Neuronal stem cell (in vitro differentiated cells): ENCODE results near the gene KIAA1143.

Experiments
- DNase-seq: peaks from one replicate; pipeline ENCODE4 v3.0.0-alpha.2; 2013; ENCODE audit warnings: low spot score
- H2AFZ ChIP-seq: one replicate; pipeline ENCODE4 v1.6.1; 2013; ENCODE audit warnings: mild to moderate bottlenecking, low read length, inconsistent platforms
- H2AK5ac ChIP-seq: 2 replicates; pipeline ENCODE4 v1.6.1; 2013; ENCODE audit warnings: low read depth, mild to moderate bottlenecking, inconsistent platforms, low read length, moderate library complexity, mixed read lengths
- H2BK120ac ChIP-seq: 2 replicates; pipeline ENCODE4 v1.6.1; 2013; ENCODE audit warnings: low read depth, mild to moderate bottlenecking, inconsistent platforms, low read length, moderate library complexity, mixed read lengths
- H2BK12ac ChIP-seq: one replicate; pipeline ENCODE4 v1.6.1; 2013; ENCODE audit warnings: low read length, inconsistent platforms
- H2BK15ac ChIP-seq: 2 replicates; pipeline ENCODE4 v1.6.1; 2013; ENCODE audit warnings: mild to moderate bottlenecking, low read length, inconsistent platforms, mixed read lengths
- H2BK5ac ChIP-seq: one replicate; pipeline ENCODE4 v1.6.1; 2013; ENCODE audit warnings: inconsistent platforms, mild to moderate bottlenecking, low read length, moderate library complexity
- H3K14ac ChIP-seq: one replicate; pipeline ENCODE4 v1.6.1; 2013; ENCODE audit warnings: low read length, inconsistent platforms
- H3K18ac ChIP-seq: 2 replicates; pipeline ENCODE4 v1.6.1; 2013; ENCODE audit warnings: low read length, inconsistent platforms
- H3K23ac ChIP-seq: 2 replicates; pipeline ENCODE4 v1.6.1; 2013; ENCODE audit warnings: low read depth, mild to moderate bottlenecking, mixed read lengths, low read length, inconsistent platforms; ENCODE audit not compliant: poor library complexity
- H3K27ac ChIP-seq: replicated peaks from 3 replicates; pipeline ENCODE4 v1.5.1; 2013; ENCODE audit warnings: low read length, inconsistent platforms
- H3K27me3 ChIP-seq, 3 experiments: 2 replicates each; pipeline ENCODE4 v1.6.1; 2013; ENCODE audit warnings: low read length in 3 of 3, mild to moderate bottlenecking in 2 of 3, inconsistent platforms in 1 of 3, low read depth in 1 of 3, mixed read lengths in 1 of 3, moderate library complexity in 1 of 3; ENCODE audit not compliant: control insufficient read depth in 3 of 3, insufficient read depth in 3 of 3
- H3K36me3 ChIP-seq, 2 donors: replicated peaks in 1 of 2; 2 replicates each; pipeline ENCODE4 v1.6.1; 2013; ENCODE audit warnings: low read length in 2 of 2; ENCODE audit not compliant: control insufficient read depth in 2 of 2, insufficient read depth in 2 of 2
- H3K4ac ChIP-seq: 2 replicates; pipeline ENCODE4 v1.6.1; 2013; ENCODE audit warnings: inconsistent platforms, mild to moderate bottlenecking, low read length, moderate library complexity
- H3K4me1 ChIP-seq, 2 donors: 1 replicate in 1 of 2; 2 replicates in 1 of 2; pipeline ENCODE4 v1.6.1; 2013; ENCODE audit warnings: low read length in 2 of 2, low read depth in 1 of 2; ENCODE audit not compliant: control insufficient read depth in 2 of 2, insufficient read depth in 1 of 2
- H3K4me2 ChIP-seq: one replicate; pipeline ENCODE4 v1.6.1; 2013; ENCODE audit warnings: mild to moderate bottlenecking, low read length, inconsistent platforms; ENCODE audit not compliant: insufficient read depth, poor library complexity, severe bottlenecking
- H3K4me3 ChIP-seq, 2 donors: 2 replicates each; pipeline ENCODE4 v1.5.1; 2013; ENCODE audit warnings: low read length in 2 of 2, mild to moderate bottlenecking in 2 of 2, inconsistent platforms in 1 of 2, moderate library complexity in 1 of 2
- H3K79me1 ChIP-seq: one replicate; pipeline ENCODE4 v1.6.1; 2013; ENCODE audit warnings: low read depth, mild to moderate bottlenecking, inconsistent platforms, low read length, moderate library complexity
- H3K9ac ChIP-seq: one replicate; pipeline ENCODE4 v1.6.1; 2013; ENCODE audit warnings: mild to moderate bottlenecking, low read depth, low read length, inconsistent platforms; ENCODE audit not compliant: poor library complexity
- H3K9me3 ChIP-seq, 2 donors: replicated peaks in 1 of 2; 2 replicates each; pipeline versions ENCODE3 to v1.6.1; 2013; ENCODE audit warnings: low read length in 2 of 2, mild to moderate bottlenecking in 2 of 2, inconsistent platforms in 1 of 2, low read depth in 1 of 2, mixed read lengths in 1 of 2, moderate library complexity in 1 of 2; ENCODE audit not compliant: control insufficient read depth in 2 of 2, insufficient read depth in 1 of 2
- H4K8ac ChIP-seq: one replicate; pipeline ENCODE4 v1.6.1; 2013; ENCODE audit warnings: low read depth, mild to moderate bottlenecking, inconsistent platforms, low read length, moderate library complexity
- H4K91ac ChIP-seq: one replicate; pipeline ENCODE4 v1.6.1; 2013; ENCODE audit warnings: low read length, low read depth, mild to moderate bottlenecking, inconsistent platforms; ENCODE audit not compliant: poor library complexity
- WGBS, 2 donors: extraction: QIAGEN DNeasy Blood & Tissue Kit; methylation state at CpG; one replicate each; pipeline ENCODE4 v1.1.7; 2013; ENCODE audit warnings: missing lambda C conversion rate in 2 of 2, mixed read lengths in 1 of 2; ENCODE audit not compliant: insufficient read length in 2 of 2, insufficient replicate concordance in 1 of 2; ENCODE audit errors: extremely low coverage in 2 of 2; 5-methylcytosine and 5-hydroxymethylcytosine counted together

The KIAA1143 gene

GRCh38 chr3:44764248-44764647 lies 2.8 kb upstream of the KIAA1143 start:
- H3K9me3 ChIP-seq, result peaks cover 23 to 66% of the 10 kb centered on the region in 2 donors
- no peak overlapping the region for H3K4ac ChIP-seq
- no peak for DNase-seq
- no peak overlapping the region for H4K8ac ChIP-seq
- H3K14ac ChIP-seq, result no peak overlapping the region
- H4K91ac ChIP-seq, result no peak overlapping the region
- peaks cover 15 to 58% of the 10 kb centered on the region in 2 donors for H3K36me3 ChIP-seq
- no peak overlapping the region for H2BK5ac ChIP-seq
- no peak overlapping the region for H2AFZ ChIP-seq
- H2BK120ac ChIP-seq, result no peak overlapping the region
- no peak overlapping the region for H2AK5ac ChIP-seq
- H3K79me1 ChIP-seq, result peaks cover 5% of the 10 kb centered on the region
- H3K27ac ChIP-seq, result no peak overlapping the region
- no peak overlapping the region for H3K4me3 ChIP-seq
- H3K9ac ChIP-seq, result no peak overlapping the region
- H3K27me3 ChIP-seq, result no peaks in the 10 kb centered on the region
- no peak overlapping the region for H3K18ac ChIP-seq
- no peak overlapping the region for H2BK15ac ChIP-seq
- no peak overlapping the region for H3K23ac ChIP-seq
- H3K4me1 ChIP-seq, result no peaks in the 10 kb centered on the region
- no peak overlapping the region for H2BK12ac ChIP-seq
- H3K4me2 ChIP-seq, result no peak overlapping the region

- no peak overlapping the region for H2BK12ac ChIP-seq
- no peak overlapping the region for H2AK5ac ChIP-seq
- peak overlapping the region; percentile 51 for H3K4me2 ChIP-seq
- H3K79me1 ChIP-seq, result peaks cover 6% of the 10 kb centered on the region
- H3K4ac ChIP-seq, result no peak overlapping the region
- H3K9me3 ChIP-seq, result peaks cover 26 to 70% of the 10 kb centered on the region in 2 donors
- no peak overlapping the region for H4K8ac ChIP-seq
- DNase-seq, result no peak
- H3K23ac ChIP-seq, result no peak overlapping the region
- H2BK120ac ChIP-seq, result no peak overlapping the region
- no peaks in the 10 kb centered on the region for H3K27me3 ChIP-seq
- no peak overlapping the region for H2BK5ac ChIP-seq
- no peak overlapping the region for H3K27ac ChIP-seq
- no peak overlapping the region for H4K91ac ChIP-seq
- WGBS, 2 donors, result no CpG with 5 or more reads among the region's 5 CpGs
- no peak overlapping the region for H3K14ac ChIP-seq
- no peak overlapping the region for H2BK15ac ChIP-seq
- H3K4me1 ChIP-seq, result no peaks in the 10 kb centered on the region
- H3K18ac ChIP-seq, result no peak overlapping the region
- H3K9ac ChIP-seq, result no peak overlapping the region
- peak overlapping the region; percentile 93 for H2AFZ ChIP-seq
- H3K36me3 ChIP-seq, result peaks cover 20 to 60% of the 10 kb centered on the region in 2 donors
- peak overlapping the region; percentile 61 to 82 for H3K4me3 ChIP-seq
Measured at GRCh38 chr3:44762690-44763089, 1.3 kb upstream of the KIAA1143 start.

GRCh38 chr3:44762170-44762677 lies 805 bp upstream of the KIAA1143 start:
- Histone ChIP-seq H3K27ac (peak overlapping the region; percentile 91), H3K9me3 (peaks cover 29 to 72% of the 10 kb centered on the region in 2 donors), H3K79me1 (peaks cover 8% of the 10 kb centered on the region), H3K36me3 (peaks cover 22 to 61% of the 10 kb centered on the region in 2 donors), H2AFZ (peak overlapping the region; percentile 93), H4K91ac (no peak overlapping the region), H3K4ac (peak overlapping the region; percentile 26), H3K18ac (peak overlapping the region; percentile 87), H3K9ac (peak overlapping the region; percentile 79), H2AK5ac (peak overlapping the region; percentile 43), H3K4me2 (peak overlapping the region; percentile 56), H3K4me1 (no peaks in the 10 kb centered on the region), H4K8ac (no peak overlapping the region), H2BK5ac (no peak overlapping the region), H2BK120ac (peak overlapping the region; percentile 47), H2BK15ac (no peak overlapping the region), H3K4me3 (peak overlapping the region; percentile 61 to 82), H3K27me3 (no peaks in the 10 kb centered on the region), H2BK12ac (no peak overlapping the region), H3K14ac (no peak overlapping the region), H3K23ac (peak overlapping the region; percentile 52)
- no CpG with 5 or more reads among the region's 9 CpGs for WGBS, 2 donors
- no peak for DNase-seq

- no peak overlapping the region for H3K18ac ChIP-seq
- H4K8ac ChIP-seq, result no peak overlapping the region
- H3K27ac ChIP-seq, result no peak overlapping the region
- H3K4ac ChIP-seq, result no peak overlapping the region
- H2AFZ ChIP-seq, result peak overlapping the region; percentile 93
- H2AK5ac ChIP-seq, result no peak overlapping the region
- peak overlapping the region; percentile 91 for H2BK5ac ChIP-seq
- H2BK12ac ChIP-seq, result no peak overlapping the region
- peak overlapping the region; percentile 72 for H3K4me2 ChIP-seq
- H3K79me1 ChIP-seq, result peaks cover 8% of the 10 kb centered on the region
- peaks cover 20 to 65% of the 10 kb centered on the region in 2 donors for H3K36me3 ChIP-seq
- peaks cover 27 to 75% of the 10 kb centered on the region in 2 donors for H3K9me3 ChIP-seq
- DNase-seq, result peak; percentile 4
- no peaks in the 10 kb centered on the region for H3K4me1 ChIP-seq
- no peaks in the 10 kb centered on the region for H3K27me3 ChIP-seq
- WGBS, 2 donors, result no CpG with 5 or more reads among the region's 15 CpGs
- no peak overlapping the region for H2BK15ac ChIP-seq
- no peak overlapping the region for H3K14ac ChIP-seq
- H2BK120ac ChIP-seq, result no peak overlapping the region
- no peak overlapping the region for H3K23ac ChIP-seq
- no peak overlapping the region for H4K91ac ChIP-seq
- H3K9ac ChIP-seq, result peak overlapping the region; percentile 37
- peak overlapping the region; percentile 61 to 82 for H3K4me3 ChIP-seq
Measured at GRCh38 chr3:44761101-44761423, 357 bp downstream of the KIAA1143 start.
